ENCODE data around the gene PYGO2.
A peak's percentile ranks its signal among the peaks of the same experiment; 100 is the strongest.

PYGO2 gene

GRCh38 chr1:154969246-154969645 is 7.7 kb upstream of the PYGO2 start:
- H3K9ac ChIP-seq (ENCODE audit: low read length in 2 of 2) = peak overlapping the region; percentile 47 to 85
- peak overlapping the region; percentile 69 to 70 for H3K4me3 ChIP-seq (ENCODE audit: low read length in 2 of 2)
- no peaks in the 10 kb centered on the region for H3K9me3 ChIP-seq (ENCODE audit: control insufficient read depth in 2 of 2, low read length in 2 of 2)
- H3K36me3 ChIP-seq (ENCODE audit: control insufficient read depth in 2 of 2, insufficient read depth in 2 of 2, low read length in 2 of 2) = peaks cover 30 to 40% of the 10 kb centered on the region in 2 donors
- no peaks in the 10 kb centered on the region for H3K27me3 ChIP-seq (ENCODE audit: control insufficient read depth in 1 of 2, insufficient read depth in 2 of 2, low read length in 2 of 2)
- peak overlapping the region; percentile 99 for H3K27ac ChIP-seq (ENCODE audit: low read length)
- H3K4me1 ChIP-seq (ENCODE audit: control insufficient read depth, insufficient read depth, low read length) = peaks cover 49% of the 10 kb centered on the region

- peak overlapping the region; percentile 99 for H3K27ac ChIP-seq (ENCODE audit: low read length)
- H3K9ac ChIP-seq (ENCODE audit: low read length in 2 of 2) = peak overlapping the region; percentile 47 to 85
- peak overlapping the region in 1 of 2 donors; percentile 70 for H3K4me3 ChIP-seq (ENCODE audit: low read length in 2 of 2)
- peaks cover 33 to 43% of the 10 kb centered on the region in 2 donors for H3K36me3 ChIP-seq (ENCODE audit: control insufficient read depth in 2 of 2, insufficient read depth in 2 of 2, low read length in 2 of 2)
- no peaks in the 10 kb centered on the region for H3K9me3 ChIP-seq (ENCODE audit: control insufficient read depth in 2 of 2, low read length in 2 of 2)
- H3K4me1 ChIP-seq (ENCODE audit: control insufficient read depth, insufficient read depth, low read length) = peaks cover 50% of the 10 kb centered on the region
- H3K27me3 ChIP-seq (ENCODE audit: control insufficient read depth in 1 of 2, insufficient read depth in 2 of 2, low read length in 2 of 2) = no peaks in the 10 kb centered on the region
Observed at GRCh38 chr1:154968731-154969130, 7.1 kb upstream of the PYGO2 start.

- H3K36me3 ChIP-seq (ENCODE audit: control insufficient read depth in 2 of 2, insufficient read depth in 2 of 2, low read length in 2 of 2) = peaks cover 41 to 49% of the 10 kb centered on the region in 2 donors
- H3K27me3 ChIP-seq (ENCODE audit: control insufficient read depth in 1 of 2, insufficient read depth in 2 of 2, low read length in 2 of 2) = no peaks in the 10 kb centered on the region
- H3K27ac ChIP-seq (ENCODE audit: low read length) = peak overlapping the region; percentile 99
- no peak overlapping the region for H3K4me3 ChIP-seq (ENCODE audit: low read length in 2 of 2)
- no peaks in the 10 kb centered on the region for H3K9me3 ChIP-seq (ENCODE audit: control insufficient read depth in 2 of 2, low read length in 2 of 2)
- peaks cover 47% of the 10 kb centered on the region for H3K4me1 ChIP-seq (ENCODE audit: control insufficient read depth, insufficient read depth, low read length)
- no peak overlapping the region for H3K9ac ChIP-seq (ENCODE audit: low read length in 2 of 2)
Observed at GRCh38 chr1:154967331-154967950, 5.9 kb upstream of the PYGO2 start.

- H3K27ac ChIP-seq (ENCODE audit: low read length) = no peak overlapping the region
- H3K9ac ChIP-seq (ENCODE audit: low read length in 2 of 2) = no peak overlapping the region
- H3K27me3 ChIP-seq (ENCODE audit: control insufficient read depth in 1 of 2, insufficient read depth in 2 of 2, low read length in 2 of 2) = no peaks in the 10 kb centered on the region
- peaks cover 40% of the 10 kb centered on the region for H3K4me1 ChIP-seq (ENCODE audit: control insufficient read depth, insufficient read depth, low read length)
- peaks cover 41 to 49% of the 10 kb centered on the region in 2 donors for H3K36me3 ChIP-seq (ENCODE audit: control insufficient read depth in 2 of 2, insufficient read depth in 2 of 2, low read length in 2 of 2)
- H3K4me3 ChIP-seq (ENCODE audit: low read length in 2 of 2) = no peak overlapping the region
- H3K9me3 ChIP-seq (ENCODE audit: control insufficient read depth in 2 of 2, low read length in 2 of 2) = no peaks in the 10 kb centered on the region
Observed at GRCh38 chr1:154966111-154966510, 4.5 kb upstream of the PYGO2 start.

GRCh38 chr1:154964359-154964758 is 2.8 kb upstream of the PYGO2 start:
- Histone ChIP-seq H3K36me3 (ENCODE audit: control insufficient read depth in 2 of 2, insufficient read depth in 2 of 2, low read length in 2 of 2) (peaks cover 41 to 52% of the 10 kb centered on the region in 2 donors), H3K9ac (ENCODE audit: low read length in 2 of 2) (no peak overlapping the region), H3K9me3 (ENCODE audit: control insufficient read depth in 2 of 2, low read length in 2 of 2) (no peaks in the 10 kb centered on the region), H3K4me3 (ENCODE audit: low read length in 2 of 2) (no peak overlapping the region), H3K27me3 (ENCODE audit: control insufficient read depth in 1 of 2, insufficient read depth in 2 of 2, low read length in 2 of 2) (no peaks in the 10 kb centered on the region), H3K27ac (ENCODE audit: low read length) (no peak overlapping the region), H3K4me1 (ENCODE audit: control insufficient read depth, insufficient read depth, low read length) (peaks cover 34% of the 10 kb centered on the region)

GRCh38 chr1:154963643-154964042 is 2.1 kb upstream of the PYGO2 start:
- peak overlapping the region in 1 of 2 donors; percentile 42 for H3K9ac ChIP-seq (ENCODE audit: low read length in 2 of 2)

GRCh38 chr1:154962795-154963330 is 1.3 kb upstream of the PYGO2 start:
- peak overlapping the region; percentile 94 for H3K27ac ChIP-seq (ENCODE audit: low read length)
- peak overlapping the region; percentile 93 to 94 for H3K9ac ChIP-seq (ENCODE audit: low read length in 2 of 2)
- H3K36me3 ChIP-seq (ENCODE audit: control insufficient read depth in 2 of 2, insufficient read depth in 2 of 2, low read length in 2 of 2) = peaks cover 46 to 48% of the 10 kb centered on the region in 2 donors
- H3K9me3 ChIP-seq (ENCODE audit: control insufficient read depth in 2 of 2, low read length in 2 of 2) = no peaks in the 10 kb centered on the region
- H3K4me3 ChIP-seq (ENCODE audit: low read length in 2 of 2) = peak overlapping the region; percentile 31 to 85
- H3K27me3 ChIP-seq (ENCODE audit: control insufficient read depth in 1 of 2, insufficient read depth in 2 of 2, low read length in 2 of 2) = no peaks in the 10 kb centered on the region
- peaks cover 30% of the 10 kb centered on the region for H3K4me1 ChIP-seq (ENCODE audit: control insufficient read depth, insufficient read depth, low read length)

More at GRCh38 chr1:154963643-154964042, 2.1 kb upstream of the PYGO2 start:
- Histone ChIP-seq H3K4me1 (ENCODE audit: control insufficient read depth, insufficient read depth, low read length) (peaks cover 30% of the 10 kb centered on the region), H3K27me3 (ENCODE audit: control insufficient read depth in 1 of 2, insufficient read depth in 2 of 2, low read length in 2 of 2) (no peaks in the 10 kb centered on the region), H3K27ac (ENCODE audit: low read length) (no peak overlapping the region), H3K4me3 (ENCODE audit: low read length in 2 of 2) (no peak overlapping the region), H3K36me3 (ENCODE audit: control insufficient read depth in 2 of 2, insufficient read depth in 2 of 2, low read length in 2 of 2) (peaks cover 44 to 51% of the 10 kb centered on the region in 2 donors), H3K9me3 (ENCODE audit: control insufficient read depth in 2 of 2, low read length in 2 of 2) (no peaks in the 10 kb centered on the region)

- peaks cover 40 to 42% of the 10 kb centered on the region in 2 donors for H3K36me3 ChIP-seq (ENCODE audit: control insufficient read depth in 2 of 2, insufficient read depth in 2 of 2, low read length in 2 of 2)
Observed at GRCh38 chr1:154962156-154962749, 671 bp upstream of the PYGO2 start.

GRCh38 chr1:154960446-154961136 is 991 bp downstream of the PYGO2 start:
- Histone ChIP-seq H3K36me3 (ENCODE audit: control insufficient read depth in 2 of 2, insufficient read depth in 2 of 2, low read length in 2 of 2) (peaks cover 24 to 27% of the 10 kb centered on the region in 2 donors), H3K27me3 (ENCODE audit: control insufficient read depth in 1 of 2, insufficient read depth in 2 of 2, low read length in 2 of 2) (no peaks in the 10 kb centered on the region), H3K27ac (ENCODE audit: low read length) (peak overlapping the region; percentile 94), H3K4me1 (ENCODE audit: control insufficient read depth, insufficient read depth, low read length) (peaks cover 48% of the 10 kb centered on the region), H3K9ac (ENCODE audit: low read length in 2 of 2) (peak overlapping the region; percentile 93 to 94), H3K9me3 (ENCODE audit: control insufficient read depth in 2 of 2, low read length in 2 of 2) (no peaks in the 10 kb centered on the region), H3K4me3 (ENCODE audit: low read length in 2 of 2) (peak overlapping the region; percentile 31 to 85)

More at GRCh38 chr1:154962156-154962749, 671 bp upstream of the PYGO2 start:
- no peaks in the 10 kb centered on the region for H3K27me3 ChIP-seq (ENCODE audit: control insufficient read depth in 1 of 2, insufficient read depth in 2 of 2, low read length in 2 of 2)
- H3K9me3 ChIP-seq (ENCODE audit: control insufficient read depth in 2 of 2, low read length in 2 of 2) = no peaks in the 10 kb centered on the region
- H3K9ac ChIP-seq (ENCODE audit: low read length in 2 of 2) = peak overlapping the region; percentile 93 to 94
- H3K4me1 ChIP-seq (ENCODE audit: control insufficient read depth, insufficient read depth, low read length) = peaks cover 33% of the 10 kb centered on the region
- peak overlapping the region; percentile 94 for H3K27ac ChIP-seq (ENCODE audit: low read length)
- peak overlapping the region; percentile 31 to 85 for H3K4me3 ChIP-seq (ENCODE audit: low read length in 2 of 2)

- H3K4me3 ChIP-seq (ENCODE audit: low read length in 2 of 2) = no peak overlapping the region
- H3K9me3 ChIP-seq (ENCODE audit: control insufficient read depth in 2 of 2, low read length in 2 of 2) = no peaks in the 10 kb centered on the region
- peaks cover 17 to 18% of the 10 kb centered on the region in 2 donors for H3K36me3 ChIP-seq (ENCODE audit: control insufficient read depth in 2 of 2, insufficient read depth in 2 of 2, low read length in 2 of 2)
- peaks cover 59% of the 10 kb centered on the region for H3K4me1 ChIP-seq (ENCODE audit: control insufficient read depth, insufficient read depth, low read length)
- no peaks in the 10 kb centered on the region for H3K27me3 ChIP-seq (ENCODE audit: control insufficient read depth in 1 of 2, insufficient read depth in 2 of 2, low read length in 2 of 2)
- no peak overlapping the region for H3K9ac ChIP-seq (ENCODE audit: low read length in 2 of 2)
- H3K27ac ChIP-seq (ENCODE audit: low read length) = no peak overlapping the region
Observed at GRCh38 chr1:154959426-154959780, 2.2 kb downstream of the PYGO2 start.
